WTC11 (cell line): ENCODE results near the gene TMEM181. TPM values are rescaled to one million over a fixed set of nuclear protein-coding genes. Genes with fewer than 3 reads are reported as not detected.

ENCODE experiments used
- ATAC-seq: fragments of 200-7000 bp; cut with Tn5 transposase; 2 replicates; pipeline ENCODE4 v1.10.0; 2021; ENCODE audit warnings: mild to moderate bottlenecking, moderate library complexity
- CTCF ChIA-PET: fragments of 300-600 bp; sonication (Branson Sonifier 250); formaldehyde crosslinking; loops from one replicate; lab custom pipeline; 2021; ENCODE audit warnings: antibody characterized with exemption; lab: Charles Lee
- POLR2A ChIA-PET: fragments of 350-600 bp; sonication (Branson Sonifier 250); formaldehyde crosslinking; loops from one replicate; lab custom pipeline; 2021; ENCODE audit warnings: antibody characterized with exemption; lab: Charles Lee
- DNase-seq: peaks from one replicate; pipeline ENCODE4 v3.0.0; 2021; ENCODE audit warnings: low spot score
- H3K27ac Mint-ChIP-seq: 2 replicates; pipeline ENCODE4 v1.8.0; 2021; ENCODE audit warnings: mixed read lengths
- H3K27me3 Mint-ChIP-seq: 2 replicates; pipeline ENCODE4 v1.8.0; 2021; ENCODE audit warnings: low read depth, mild to moderate bottlenecking, moderate library complexity, mixed read lengths
- H3K36me3 Mint-ChIP-seq: 2 replicates; pipeline ENCODE4 v1.8.0; 2021; ENCODE audit warnings: mixed read lengths
- H3K4me1 Mint-ChIP-seq: 2 replicates; pipeline ENCODE4 v1.8.0; 2022; ENCODE audit warnings: mixed read lengths
- H3K4me3 Mint-ChIP-seq: 2 replicates; pipeline ENCODE4 v1.8.0; 2021; ENCODE audit warnings: mild to moderate bottlenecking, moderate library complexity, mixed read lengths
- H3K9me3 Mint-ChIP-seq: 2 replicates; pipeline ENCODE4 v1.8.0; 2021; ENCODE audit warnings: mixed read lengths
- ATF1 ChIP-seq: sonication (generic); formaldehyde crosslinking; IDR thresholded peaks from 2 replicates; pipeline ENCODE4 v1.8.1; 2023; ENCODE audit warnings: mild to moderate bottlenecking, moderate library complexity, missing genetic modification reagents
- ESRRA ChIP-seq: sonication (generic); formaldehyde crosslinking; IDR thresholded peaks from 2 replicates; pipeline ENCODE4 v1.8.1; 2022; ENCODE audit warnings: mild to moderate bottlenecking, missing genetic modification reagents, borderline replicate concordance
- FOXK1 ChIP-seq: sonication (generic); formaldehyde crosslinking; IDR thresholded peaks from 2 replicates; pipeline ENCODE4 v1.8.0; 2022; ENCODE audit warnings: mild to moderate bottlenecking, moderate library complexity, missing genetic modification reagents
- GTF2I ChIP-seq: fragments of 250-450 bp; sonication (Bioruptor Pico); conservative IDR thresholded peaks from 2 replicates; pipeline ENCODE4 v1.4.0; 2021; ENCODE audit warnings: mild to moderate bottlenecking
- JUN ChIP-seq: sonication (generic); formaldehyde crosslinking; IDR thresholded peaks from 2 replicates; pipeline ENCODE4 v1.8.0; 2023; ENCODE audit warnings: mild to moderate bottlenecking, missing genetic modification reagents
- NFYB ChIP-seq: sonication (generic); formaldehyde crosslinking; conservative IDR thresholded peaks from 2 replicates; pipeline ENCODE4 v1.8.0; 2022; ENCODE audit warnings: low read depth, missing genetic modification reagents
- NR1H2 ChIP-seq: sonication (generic); formaldehyde crosslinking; IDR thresholded peaks from 2 replicates; pipeline ENCODE4 v1.9.0; 2021; ENCODE audit warnings: mild to moderate bottlenecking, moderate library complexity, missing genetic modification reagents
- RELA ChIP-seq: sonication (generic); formaldehyde crosslinking; IDR thresholded peaks from 2 replicates; pipeline ENCODE4 v1.8.1; 2022; ENCODE audit warnings: missing genetic modification reagents, mild to moderate bottlenecking, borderline replicate concordance
- SOX15 ChIP-seq: fragments of 250-450 bp; sonication (Bioruptor Pico); IDR thresholded peaks from 2 replicates; pipeline ENCODE4 v1.9.0; 2021; ENCODE audit warnings: mild to moderate bottlenecking
- SP1 ChIP-seq: sonication (generic); formaldehyde crosslinking; conservative IDR thresholded peaks from 2 replicates; pipeline ENCODE4 v1.8.1; 2022; ENCODE audit warnings: missing genetic modification reagents
- ZNF121 ChIP-seq: sonication (generic); formaldehyde crosslinking; IDR thresholded peaks from 2 replicates; pipeline ENCODE4 v1.8.0; 2023; ENCODE audit warnings: missing genetic modification reagents
- ZNF232 ChIP-seq: sonication (generic); formaldehyde crosslinking; IDR thresholded peaks from 2 replicates; pipeline ENCODE4 v1.8.0; 2022; ENCODE audit warnings: mild to moderate bottlenecking, missing genetic modification reagents
- ZNF396 ChIP-seq: fragments of 250-450 bp; sonication (Bioruptor Pico); IDR thresholded peaks from 2 replicates; pipeline ENCODE4 v1.8.0; 2021; ENCODE audit warnings: mild to moderate bottlenecking, moderate library complexity, borderline replicate concordance
- ZNF423 ChIP-seq: fragments of 250-450 bp; sonication (Bioruptor Pico); IDR thresholded peaks from 2 replicates; pipeline ENCODE4 v2.1.2; 2022; ENCODE audit warnings: mild to moderate bottlenecking, moderate library complexity
- total RNA-seq: library from RNA; stranded (reverse); gene quantifications from 3 replicates; pipeline ENCODE4 v1.2.3, GENCODE V29; 2021
- TF ChIP-seq, protein P1 (sequence below): sonication (generic); formaldehyde crosslinking; IDR thresholded peaks from 2 replicates; pipeline ENCODE4 v1.8.1; 2023; ENCODE audit warnings: mild to moderate bottlenecking, missing genetic modification reagents
- TF ChIP-seq, protein P2 (sequence below): sonication (generic); formaldehyde crosslinking; IDR thresholded peaks from 2 replicates; pipeline ENCODE4 v1.8.1; 2022; ENCODE audit warnings: mild to moderate bottlenecking, moderate library complexity, missing genetic modification reagents
- TF ChIP-seq, protein P3 (sequence below): fragments of 250-450 bp; sonication (Bioruptor Pico); IDR thresholded peaks from 2 replicates; pipeline ENCODE4 v2.1.2; 2022; ENCODE audit warnings: mild to moderate bottlenecking, moderate library complexity
- TF ChIP-seq, protein P4 (sequence below): sonication (generic); formaldehyde crosslinking; conservative IDR thresholded peaks from 2 replicates; pipeline ENCODE4 v1.8.1; 2022; ENCODE audit warnings: mild to moderate bottlenecking, missing genetic modification reagents
- TF ChIP-seq, protein P5 (sequence below): sonication (generic); formaldehyde crosslinking; IDR thresholded peaks from 2 replicates; pipeline ENCODE4 v1.8.1; 2022; ENCODE audit warnings: low read depth, missing genetic modification reagents, borderline replicate concordance
- TF ChIP-seq, protein P6 (sequence below): fragments of 250-450 bp; sonication (Bioruptor Pico); IDR thresholded peaks from 2 replicates; pipeline ENCODE4 v1.9.0; 2021; ENCODE audit warnings: mild to moderate bottlenecking
- TF ChIP-seq, protein P7 (sequence below): fragments of 250-450 bp; sonication (Bioruptor Pico); IDR thresholded peaks from 2 replicates; pipeline ENCODE4 v1.8.0; 2021; ENCODE audit warnings: mild to moderate bottlenecking
- TF ChIP-seq, protein P8 (sequence below): sonication (generic); formaldehyde crosslinking; IDR thresholded peaks from 2 replicates; pipeline ENCODE4 v1.8.1; 2022; ENCODE audit warnings: mild to moderate bottlenecking, missing genetic modification reagents, moderate library complexity, borderline replicate concordance
- TF ChIP-seq, protein P9 (sequence below): fragments of 250-450 bp; sonication (Bioruptor Pico); conservative IDR thresholded peaks from 2 replicates; pipeline ENCODE4 v1.9.0; 2021; ENCODE audit warnings: mild to moderate bottlenecking

The TMEM181 gene
- total RNA-seq, 1 experiment from 2014 or later = 18.8 TPM

DNA sequence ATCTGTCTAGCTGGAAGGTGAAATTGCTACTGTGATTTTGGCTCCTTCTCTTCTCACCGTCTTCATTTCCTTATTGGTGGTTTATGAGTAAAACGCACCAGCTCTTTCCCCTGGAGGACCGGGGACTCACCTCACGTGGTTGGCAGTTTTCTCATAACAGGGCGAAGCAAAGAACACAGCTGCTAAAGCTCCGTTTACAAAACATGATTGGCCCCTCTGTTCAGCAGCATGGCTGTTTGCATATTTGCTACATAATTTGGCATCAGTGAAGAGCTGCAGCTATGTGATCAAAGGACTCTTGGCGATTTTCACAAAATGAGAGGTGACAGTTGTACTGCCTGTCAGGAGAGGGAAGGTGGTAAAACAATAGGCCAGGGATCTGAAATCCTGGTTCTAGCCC, 20.5 kb upstream of the TMEM181 start:
- no peaks in the 10 kb centered on the region for H3K36me3 Mint-ChIP-seq
- ATAC-seq (no peak), DNase-seq (no peak)
- H3K4me3 Mint-ChIP-seq = no peak overlapping the region
- ChIA-PET POLR2A (no interaction called here), CTCF (interaction anchor here (0.8 kb wide), 1 partner anchor 21 kb away, joined by 3 read pairs; no protein-coding TSS in a partner anchor)
- H3K4me1 Mint-ChIP-seq = peaks cover 16% of the 10 kb centered on the region
- TF ChIP-seq, protein P1, sequence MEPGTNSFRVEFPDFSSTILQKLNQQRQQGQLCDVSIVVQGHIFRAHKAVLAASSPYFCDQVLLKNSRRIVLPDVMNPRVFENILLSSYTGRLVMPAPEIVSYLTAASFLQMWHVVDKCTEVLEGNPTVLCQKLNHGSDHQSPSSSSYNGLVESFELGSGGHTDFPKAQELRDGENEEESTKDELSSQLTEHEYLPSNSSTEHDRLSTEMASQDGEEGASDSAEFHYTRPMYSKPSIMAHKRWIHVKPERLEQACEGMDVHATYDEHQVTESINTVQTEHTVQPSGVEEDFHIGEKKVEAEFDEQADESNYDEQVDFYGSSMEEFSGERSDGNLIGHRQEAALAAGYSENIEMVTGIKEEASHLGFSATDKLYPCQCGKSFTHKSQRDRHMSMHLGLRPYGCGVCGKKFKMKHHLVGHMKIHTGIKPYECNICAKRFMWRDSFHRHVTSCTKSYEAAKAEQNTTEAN (CRISPR knock-in tag) = no peak
- TF ChIP-seq ZNF121 (CRISPR knock-in tag) (no peak), ZNF396 (CRISPR knock-in tag) (no peak), ATF1 (CRISPR knock-in tag) (no peak)
- TF ChIP-seq, protein P2, sequence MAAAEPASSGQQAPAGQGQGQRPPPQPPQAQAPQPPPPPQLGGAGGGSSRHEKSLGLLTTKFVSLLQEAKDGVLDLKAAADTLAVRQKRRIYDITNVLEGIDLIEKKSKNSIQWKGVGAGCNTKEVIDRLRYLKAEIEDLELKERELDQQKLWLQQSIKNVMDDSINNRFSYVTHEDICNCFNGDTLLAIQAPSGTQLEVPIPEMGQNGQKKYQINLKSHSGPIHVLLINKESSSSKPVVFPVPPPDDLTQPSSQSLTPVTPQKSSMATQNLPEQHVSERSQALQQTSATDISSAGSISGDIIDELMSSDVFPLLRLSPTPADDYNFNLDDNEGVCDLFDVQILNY (CRISPR knock-in tag) = no peak
- TF ChIP-seq, protein P3, sequence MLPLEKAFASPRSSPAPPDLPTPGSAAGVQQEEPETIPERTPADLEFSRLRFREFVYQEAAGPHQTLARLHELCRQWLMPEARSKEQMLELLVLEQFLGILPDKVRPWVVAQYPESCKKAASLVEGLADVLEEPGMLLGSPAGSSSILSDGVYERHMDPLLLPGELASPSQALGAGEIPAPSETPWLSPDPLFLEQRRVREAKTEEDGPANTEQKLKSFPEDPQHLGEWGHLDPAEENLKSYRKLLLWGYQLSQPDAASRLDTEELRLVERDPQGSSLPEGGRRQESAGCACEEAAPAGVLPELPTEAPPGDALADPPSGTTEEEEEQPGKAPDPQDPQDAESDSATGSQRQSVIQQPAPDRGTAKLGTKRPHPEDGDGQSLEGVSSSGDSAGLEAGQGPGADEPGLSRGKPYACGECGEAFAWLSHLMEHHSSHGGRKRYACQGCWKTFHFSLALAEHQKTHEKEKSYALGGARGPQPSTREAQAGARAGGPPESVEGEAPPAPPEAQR (CRISPR knock-in tag) = no peak
- TF ChIP-seq, protein P4, sequence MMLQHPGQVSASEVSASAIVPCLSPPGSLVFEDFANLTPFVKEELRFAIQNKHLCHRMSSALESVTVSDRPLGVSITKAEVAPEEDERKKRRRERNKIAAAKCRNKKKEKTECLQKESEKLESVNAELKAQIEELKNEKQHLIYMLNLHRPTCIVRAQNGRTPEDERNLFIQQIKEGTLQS = no peak
- peaks cover 15% of the 10 kb centered on the region for H3K27me3 Mint-ChIP-seq
- no peaks in the 10 kb centered on the region for H3K9me3 Mint-ChIP-seq
- no peak overlapping the region for H3K27ac Mint-ChIP-seq

DNA sequence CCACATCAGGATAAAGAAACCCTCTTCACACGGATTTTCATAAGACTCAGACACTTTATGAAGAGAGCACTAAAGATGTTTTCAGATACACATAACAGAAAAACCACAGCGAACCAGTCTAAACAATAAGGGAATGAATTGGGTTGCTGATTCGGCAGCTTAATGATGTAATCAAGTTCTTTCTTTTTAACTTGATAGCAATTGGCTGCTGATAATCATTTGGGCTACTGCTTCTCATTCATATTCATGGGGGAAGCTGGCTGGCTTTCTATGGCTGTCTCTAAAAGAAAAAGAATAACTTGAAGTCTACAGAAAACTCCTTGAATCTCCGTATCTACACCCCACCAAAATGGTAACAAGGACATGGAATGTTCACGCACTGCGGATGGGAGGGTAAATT, 20.0 kb upstream of the TMEM181 start:
- H3K36me3 Mint-ChIP-seq = no peaks in the 10 kb centered on the region
- no peak overlapping the region for H3K4me3 Mint-ChIP-seq
- H3K4me1 Mint-ChIP-seq = peaks cover 19% of the 10 kb centered on the region
- ChIA-PET CTCF (interaction anchor here (0.8 kb wide), 1 partner anchor 21 kb away, joined by 3 read pairs; no protein-coding TSS in a partner anchor), POLR2A (no interaction called here)
- H3K27ac Mint-ChIP-seq = no peak overlapping the region
- ATAC-seq (no peak), DNase-seq (no peak)
- peaks cover 15% of the 10 kb centered on the region for H3K27me3 Mint-ChIP-seq
- H3K9me3 Mint-ChIP-seq = no peaks in the 10 kb centered on the region
- TF ChIP-seq, protein P5, sequence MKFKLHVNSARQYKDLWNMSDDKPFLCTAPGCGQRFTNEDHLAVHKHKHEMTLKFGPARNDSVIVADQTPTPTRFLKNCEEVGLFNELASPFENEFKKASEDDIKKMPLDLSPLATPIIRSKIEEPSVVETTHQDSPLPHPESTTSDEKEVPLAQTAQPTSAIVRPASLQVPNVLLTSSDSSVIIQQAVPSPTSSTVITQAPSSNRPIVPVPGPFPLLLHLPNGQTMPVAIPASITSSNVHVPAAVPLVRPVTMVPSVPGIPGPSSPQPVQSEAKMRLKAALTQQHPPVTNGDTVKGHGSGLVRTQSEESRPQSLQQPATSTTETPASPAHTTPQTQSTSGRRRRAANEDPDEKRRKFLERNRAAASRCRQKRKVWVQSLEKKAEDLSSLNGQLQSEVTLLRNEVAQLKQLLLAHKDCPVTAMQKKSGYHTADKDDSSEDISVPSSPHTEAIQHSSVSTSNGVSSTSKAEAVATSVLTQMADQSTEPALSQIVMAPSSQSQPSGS (CRISPR knock-in tag) = no peak
- TF ChIP-seq GTF2I (no peak), FOXK1 (no peak), RELA (CRISPR knock-in tag) (no peak), NR1H2 (CRISPR knock-in tag) (no peak), JUN (no peak), ESRRA (no peak), NFYB (CRISPR knock-in tag) (no peak), ZNF232 (CRISPR knock-in tag) (no peak), ZNF423 (CRISPR knock-in tag) (no peak), SP1 (CRISPR knock-in tag) (no peak), SOX15 (CRISPR knock-in tag) (no peak)
- TF ChIP-seq, protein P6, sequence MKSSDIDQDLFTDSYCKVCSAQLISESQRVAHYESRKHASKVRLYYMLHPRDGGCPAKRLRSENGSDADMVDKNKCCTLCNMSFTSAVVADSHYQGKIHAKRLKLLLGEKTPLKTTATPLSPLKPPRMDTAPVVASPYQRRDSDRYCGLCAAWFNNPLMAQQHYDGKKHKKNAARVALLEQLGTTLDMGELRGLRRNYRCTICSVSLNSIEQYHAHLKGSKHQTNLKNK (CRISPR knock-in tag) = no peak
- TF ChIP-seq, protein P7, sequence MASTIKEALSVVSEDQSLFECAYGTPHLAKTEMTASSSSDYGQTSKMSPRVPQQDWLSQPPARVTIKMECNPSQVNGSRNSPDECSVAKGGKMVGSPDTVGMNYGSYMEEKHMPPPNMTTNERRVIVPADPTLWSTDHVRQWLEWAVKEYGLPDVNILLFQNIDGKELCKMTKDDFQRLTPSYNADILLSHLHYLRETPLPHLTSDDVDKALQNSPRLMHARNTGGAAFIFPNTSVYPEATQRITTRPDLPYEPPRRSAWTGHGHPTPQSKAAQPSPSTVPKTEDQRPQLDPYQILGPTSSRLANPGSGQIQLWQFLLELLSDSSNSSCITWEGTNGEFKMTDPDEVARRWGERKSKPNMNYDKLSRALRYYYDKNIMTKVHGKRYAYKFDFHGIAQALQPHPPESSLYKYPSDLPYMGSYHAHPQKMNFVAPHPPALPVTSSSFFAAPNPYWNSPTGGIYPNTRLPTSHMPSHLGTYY (CRISPR knock-in tag) = no peak
- TF ChIP-seq, protein P4 = no peak
- TF ChIP-seq, protein P8, sequence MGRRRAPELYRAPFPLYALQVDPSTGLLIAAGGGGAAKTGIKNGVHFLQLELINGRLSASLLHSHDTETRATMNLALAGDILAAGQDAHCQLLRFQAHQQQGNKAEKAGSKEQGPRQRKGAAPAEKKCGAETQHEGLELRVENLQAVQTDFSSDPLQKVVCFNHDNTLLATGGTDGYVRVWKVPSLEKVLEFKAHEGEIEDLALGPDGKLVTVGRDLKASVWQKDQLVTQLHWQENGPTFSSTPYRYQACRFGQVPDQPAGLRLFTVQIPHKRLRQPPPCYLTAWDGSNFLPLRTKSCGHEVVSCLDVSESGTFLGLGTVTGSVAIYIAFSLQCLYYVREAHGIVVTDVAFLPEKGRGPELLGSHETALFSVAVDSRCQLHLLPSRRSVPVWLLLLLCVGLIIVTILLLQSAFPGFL (CRISPR knock-in tag) = no peak
- TF ChIP-seq, protein P9, sequence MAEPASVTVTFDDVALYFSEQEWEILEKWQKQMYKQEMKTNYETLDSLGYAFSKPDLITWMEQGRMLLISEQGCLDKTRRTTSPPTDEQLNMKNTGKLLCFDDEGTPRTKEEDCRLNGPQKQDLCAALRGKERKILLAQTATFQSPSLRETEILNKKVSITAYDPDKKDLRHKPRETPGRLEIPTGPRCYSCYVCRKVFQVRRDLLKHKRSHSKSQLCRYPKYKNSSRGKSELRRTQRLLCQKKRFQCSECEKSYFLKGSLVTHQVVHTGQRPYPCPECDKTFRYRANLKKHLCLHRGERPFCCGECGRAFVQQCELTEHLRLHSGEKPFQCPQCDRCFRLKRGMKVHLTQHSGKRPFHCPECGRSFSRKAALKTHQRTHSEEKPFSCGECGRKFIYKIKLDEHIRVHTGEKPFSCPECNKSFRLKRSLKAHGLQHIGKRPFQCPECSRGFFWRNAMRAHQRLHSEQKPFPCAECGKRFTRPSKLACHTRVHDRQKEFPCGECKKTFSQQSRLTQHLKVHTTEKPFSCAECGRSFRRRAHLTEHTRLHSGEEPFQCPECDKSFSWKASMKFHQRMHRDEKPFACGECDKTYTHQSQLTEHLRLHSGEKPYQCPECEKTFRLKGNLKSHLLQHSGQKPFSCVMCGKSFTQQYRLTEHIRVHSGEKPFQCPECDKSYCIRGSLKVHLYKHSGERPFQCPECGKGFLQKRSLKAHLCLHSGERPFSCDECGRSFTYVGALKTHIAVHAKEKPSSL (CRISPR knock-in tag) = no peak
